Inflammatory macrophage treated with lipopolysaccharide for 1 hour (primary cell): ENCODE results near the gene RNU7-1.

Experiments used
- DNase-seq, 2 donors: peaks; one replicate each; pipeline ENCODE4 v3.0.0-alpha.2; 2020 to 2022

Gene RNU7-1

GRCh38 chr12:6938353-6939190 lies 5.0 kb upstream of the RNU7-1 start:
- DNase-seq, result no peak

DNA sequence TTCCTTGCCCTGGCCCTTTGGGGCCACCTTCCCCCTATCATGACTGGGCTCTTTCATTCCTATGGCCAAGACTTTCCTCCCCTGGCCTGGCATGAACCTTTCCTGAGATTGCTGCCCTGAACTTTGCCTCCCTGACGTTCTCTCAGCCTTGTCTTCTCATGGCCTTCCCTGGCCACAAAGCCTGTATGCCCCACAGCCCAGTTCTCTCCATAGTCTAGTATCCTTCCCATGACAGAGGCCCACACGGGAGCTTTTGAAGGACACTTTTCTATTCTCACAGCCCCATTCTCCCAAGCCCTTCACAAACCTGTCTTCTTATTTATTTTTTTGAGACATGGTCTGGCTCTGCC lies 4.5 kb upstream of the RNU7-1 start:
- DNase-seq, result no peak

- DNase-seq, result no peak
Observed at GRCh38 chr12:6941267-6941666, 2.3 kb upstream of the RNU7-1 start.

DNA sequence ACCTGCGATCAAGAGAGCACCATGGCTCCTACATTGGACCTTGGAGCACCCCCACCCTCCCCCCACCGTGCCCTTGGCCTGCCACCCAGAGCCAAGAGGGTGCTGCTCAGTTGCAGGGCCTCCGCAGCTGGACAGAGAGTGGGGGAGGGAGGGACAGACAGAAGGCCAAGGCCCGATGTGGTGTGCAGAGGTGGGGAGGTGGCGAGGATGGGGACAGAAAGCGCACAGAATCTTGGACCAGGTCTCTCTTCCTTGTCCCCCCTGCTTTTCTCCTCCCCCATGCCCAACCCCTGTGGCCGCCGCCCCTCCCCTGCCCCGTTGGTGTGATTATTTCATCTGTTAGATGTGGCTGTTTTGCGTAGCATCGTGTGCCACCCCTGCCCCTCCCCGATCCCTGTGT lies 1.8 kb upstream of the RNU7-1 start:
- no peak for DNase-seq

DNA sequence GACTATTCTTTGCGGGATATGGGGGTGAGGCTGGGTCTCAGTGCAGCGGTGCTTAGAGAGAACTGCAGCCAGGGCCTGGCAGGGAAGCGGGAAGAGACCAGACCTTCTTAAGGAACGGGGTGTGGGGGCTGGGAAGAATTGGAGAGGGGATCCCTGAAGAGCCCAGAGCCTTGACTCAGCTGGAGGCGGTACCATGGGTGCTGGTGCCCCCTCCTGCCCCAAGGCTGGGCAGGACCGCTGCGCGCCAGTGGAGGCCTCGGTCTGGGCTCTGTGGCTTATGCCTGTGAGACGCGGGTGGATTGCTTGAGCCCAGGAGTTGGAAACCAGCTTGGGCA lies 1.3 kb upstream of the RNU7-1 start:
- DNase-seq, result no peak

DNA sequence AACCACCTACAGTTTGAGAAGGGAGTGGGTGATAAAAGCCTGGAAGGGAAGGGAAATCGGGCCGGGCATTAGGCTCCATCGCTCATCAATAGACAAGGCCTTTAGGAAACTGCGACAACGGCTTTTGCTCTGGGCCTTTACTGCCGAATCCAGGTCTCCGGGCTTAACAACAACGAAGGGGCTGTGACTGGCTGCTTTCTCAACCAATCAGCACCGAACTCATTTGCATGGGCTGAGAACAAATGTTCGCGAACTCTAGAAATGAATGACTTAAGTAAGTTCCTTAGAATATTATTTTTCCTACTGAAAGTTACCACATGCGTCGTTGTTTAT lies 261 bp upstream of the RNU7-1 start:
- peak; percentile 81 to 86 for DNase-seq

DNA sequence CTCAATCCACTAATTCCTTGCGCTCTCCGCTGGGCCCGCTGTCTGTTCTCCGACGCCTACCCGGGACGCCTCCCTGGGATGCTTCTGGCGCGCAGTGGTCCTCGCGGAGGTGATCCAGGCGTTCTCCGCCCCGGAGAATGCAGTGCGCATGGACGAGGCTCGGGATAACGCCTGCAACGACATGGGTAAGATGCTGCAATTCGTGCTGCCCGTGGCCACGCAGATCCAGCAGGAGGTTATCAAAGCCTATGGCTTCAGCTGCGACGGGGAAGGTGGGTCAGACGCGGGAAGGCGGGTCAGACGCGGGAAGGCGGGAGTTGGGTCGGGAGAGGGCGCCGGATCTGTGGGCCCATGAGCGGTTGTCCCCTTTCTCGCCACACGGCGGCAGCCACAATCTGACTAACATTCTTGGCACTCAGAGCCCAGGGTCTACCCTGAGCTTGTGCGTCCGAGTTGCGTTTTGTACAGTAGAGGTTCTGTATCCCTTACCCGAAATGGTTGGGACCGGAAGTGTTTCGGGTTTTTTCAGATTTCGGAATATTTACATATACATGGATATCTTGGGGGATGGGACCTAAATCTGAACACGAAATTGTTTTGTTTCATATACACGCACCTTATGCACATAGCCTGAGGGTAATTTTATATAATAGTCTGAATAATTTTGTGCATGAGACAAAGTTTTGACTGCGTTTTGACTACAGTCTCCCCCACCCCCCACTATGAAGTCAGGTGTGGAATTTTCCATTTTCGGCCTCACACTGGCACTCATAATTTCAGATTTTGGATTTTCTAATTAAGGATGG lies 968 bp downstream of the RNU7-1 start:
- peak; percentile 75 to 92 for DNase-seq

DNA sequence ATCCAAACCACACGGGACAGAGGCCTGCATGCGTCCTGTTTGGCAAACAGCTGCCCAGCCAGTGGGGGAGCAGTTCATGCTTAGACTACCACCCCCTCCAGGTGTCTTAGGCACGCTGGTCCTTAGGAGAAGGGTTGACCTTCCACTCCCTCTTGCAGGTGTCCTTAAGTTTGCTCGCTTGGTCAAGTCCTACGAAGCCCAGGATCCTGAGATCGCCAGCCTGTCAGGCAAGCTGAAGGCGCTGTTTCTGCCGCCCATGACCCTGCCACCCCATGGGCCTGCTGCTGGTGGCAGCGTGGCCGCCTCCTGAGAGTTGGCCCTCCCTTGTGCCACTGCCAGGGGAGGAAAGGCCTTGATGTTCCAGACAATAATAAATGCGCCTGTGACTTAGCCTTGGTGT lies 2.0 kb downstream of the RNU7-1 start:
- DNase-seq, result no peak

DNA sequence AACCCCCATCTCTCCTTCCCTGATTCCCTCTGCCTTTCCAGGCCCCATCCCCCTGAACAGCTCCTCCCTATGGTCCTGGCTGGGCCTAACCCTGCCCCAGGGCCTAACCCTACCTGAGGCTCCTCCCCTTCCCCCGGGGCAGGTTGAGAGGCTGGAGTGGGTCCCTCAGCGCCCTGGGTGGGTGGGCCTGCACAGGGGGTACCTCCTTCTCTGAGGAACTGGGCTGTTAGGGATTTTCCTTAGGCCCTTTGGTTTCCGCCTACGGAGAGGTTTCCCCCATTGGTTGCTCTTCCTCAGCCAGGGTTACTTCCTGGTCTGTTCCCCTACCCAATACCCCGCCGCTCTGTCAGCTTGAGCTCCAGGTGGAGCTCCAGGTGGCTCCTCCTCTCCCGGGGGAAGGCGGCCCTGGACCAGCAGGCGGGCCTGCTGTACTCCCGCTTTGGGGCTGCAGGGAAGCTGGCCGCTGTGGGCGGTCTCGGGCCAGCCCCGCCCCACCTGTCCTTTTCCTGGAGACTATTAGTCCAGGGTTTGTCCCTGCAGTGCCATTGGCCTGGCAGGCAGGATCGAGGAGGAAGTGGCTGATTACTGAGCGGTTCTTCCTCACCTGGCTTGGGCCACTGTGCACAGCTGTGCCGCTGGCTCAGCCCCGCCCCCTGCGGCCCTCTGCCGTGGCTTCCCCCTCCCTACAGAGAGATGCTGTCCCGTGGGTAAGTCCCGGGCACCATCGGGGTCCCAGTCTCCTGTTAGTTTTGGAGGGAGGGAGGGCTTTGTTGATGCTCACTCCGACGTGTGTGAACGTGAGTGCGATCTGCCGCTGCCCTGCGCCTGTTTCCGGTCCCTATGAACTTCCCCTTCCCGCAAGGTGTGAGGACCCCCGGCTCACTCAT lies 2.7 kb downstream of the RNU7-1 start:
- peak; percentile 64 to 81 for DNase-seq

GRCh38 chr12:6946920-6947374 lies 3.3 kb downstream of the RNU7-1 start:
- DNase-seq, result no peak

- DNase-seq, result no peak
Observed at GRCh38 chr12:6947615-6948014, 4.0 kb downstream of the RNU7-1 start.

DNA sequence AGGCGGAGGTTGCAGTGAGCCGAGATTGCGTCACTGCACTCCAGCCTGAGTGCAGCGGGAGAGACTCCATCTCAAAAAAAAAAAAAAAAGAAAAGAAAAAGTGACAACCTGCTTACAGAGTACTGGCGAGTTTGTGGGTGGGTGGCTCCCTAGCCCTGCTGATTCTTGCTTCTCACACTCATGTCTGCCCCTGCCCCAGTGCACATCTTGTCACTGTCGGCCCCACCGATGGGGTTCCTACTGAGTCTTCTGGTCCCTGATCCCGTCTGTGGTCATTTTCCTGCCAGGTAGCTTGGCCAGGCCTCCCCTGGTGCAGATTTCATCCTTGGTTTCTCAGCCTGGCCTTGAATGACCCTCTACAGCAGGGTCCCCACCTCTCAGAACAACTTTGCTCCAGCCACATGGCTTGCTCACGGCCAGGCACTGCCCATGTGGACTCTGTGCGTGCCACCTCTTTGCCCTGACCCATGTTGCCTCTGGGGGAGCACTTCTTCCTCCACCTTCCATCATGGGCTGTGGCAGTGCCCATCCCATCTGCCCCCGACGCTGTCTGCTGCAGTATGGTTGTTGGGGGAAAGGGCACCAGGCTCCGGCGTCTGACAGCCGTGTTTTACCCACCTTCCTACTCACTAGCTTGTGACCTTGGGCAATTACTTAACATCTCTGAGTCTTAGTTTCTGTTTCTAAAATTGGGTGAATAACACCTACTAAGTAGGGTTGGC lies 5.4 kb downstream of the RNU7-1 start:
- peak; percentile 71 to 94 for DNase-seq

DNA sequence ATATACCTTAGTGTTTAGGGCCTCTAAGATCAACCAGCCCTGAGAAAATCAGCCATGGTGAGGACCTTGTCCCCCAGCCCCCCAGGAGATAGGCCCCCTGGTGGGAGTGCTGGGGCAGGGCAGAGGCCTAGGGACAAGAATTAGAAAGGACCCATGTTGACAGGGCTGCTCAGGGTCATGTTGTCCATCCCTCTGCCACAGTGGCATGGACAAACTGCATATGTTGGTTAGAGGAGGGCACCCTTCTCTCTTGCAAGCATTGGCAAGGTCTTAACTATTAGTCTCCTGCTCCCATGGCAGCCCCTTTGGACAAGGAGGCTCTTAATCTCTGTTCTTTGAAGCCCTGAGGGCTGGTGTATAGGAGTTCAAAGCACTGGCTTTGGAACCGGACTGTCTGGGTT lies 6.8 kb downstream of the RNU7-1 start:
- no peak for DNase-seq

- peak; percentile 87 to 92 for DNase-seq
Observed at GRCh38 chr12:6950811-6951540, 7.4 kb downstream of the RNU7-1 start, which contains the start of gene PTPN6. Gene PTPN6 (plus strand): TSS chr12:6951356. CDS start chr12:6951513, 157 bp downstream.

GRCh38 chr12:6951551-6952120 lies 8.0 kb downstream of the RNU7-1 start:
- DNase-seq, result no peak

DNA sequence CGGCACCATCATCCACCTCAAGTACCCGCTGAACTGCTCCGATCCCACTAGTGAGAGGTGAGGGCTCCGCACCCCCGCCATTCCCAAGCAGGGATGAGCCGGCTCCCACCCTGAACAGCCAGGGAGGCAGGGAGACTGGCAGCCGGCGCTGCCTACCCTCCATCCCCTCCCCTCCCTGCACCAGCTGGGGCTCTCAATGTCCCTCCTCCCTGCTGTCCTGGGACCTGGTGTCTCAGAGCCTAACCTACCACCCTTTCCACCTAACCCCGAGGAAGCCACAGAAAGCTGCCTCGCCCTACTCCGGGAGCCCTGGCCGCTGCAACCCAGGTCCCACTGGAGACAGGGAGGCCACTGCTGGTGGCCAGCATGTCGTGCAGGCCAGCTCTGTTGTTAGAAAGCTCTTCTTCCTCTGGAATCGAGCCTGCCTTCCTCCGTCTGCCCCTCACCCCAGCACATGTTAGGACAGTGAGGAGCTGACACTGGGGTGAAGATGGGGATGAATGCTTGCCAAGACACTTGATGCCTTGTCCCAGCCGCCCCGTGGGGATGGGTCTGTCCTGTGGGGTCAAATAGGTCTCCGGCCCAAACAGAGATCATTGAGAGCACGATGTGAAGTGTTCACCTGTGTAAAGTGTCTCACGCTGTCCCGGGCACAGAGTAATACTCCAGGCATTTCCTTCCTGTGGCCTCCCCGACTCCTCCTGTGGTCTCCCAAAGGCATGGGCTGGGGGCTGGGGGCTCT lies 8.7 kb downstream of the RNU7-1 start:
- DNase-seq, result no peak

- no peak for DNase-seq
Observed at GRCh38 chr12:6952863-6953441, 9.3 kb downstream of the RNU7-1 start.

- DNase-seq, result peak; percentile 94 to 96
Observed at GRCh38 chr12:6953442-6954315, 10.1 kb downstream of the RNU7-1 start.
